H1 (cell line): Measurements from ENCODE around the gene IDUA. TPM values are rescaled to one million over a fixed set of nuclear protein-coding genes. Genes with fewer than 3 reads are reported as not detected.
A peak's percentile ranks its signal among the peaks of the same experiment; 100 is the strongest.

Source experiments
- CTCF ChIA-PET: fragments of 300-600 bp; sonication (Branson Sonifier 250); formaldehyde crosslinking; loops from one replicate; lab custom pipeline; 2021; ENCODE audit not compliant: partially characterized antibody; lab: Charles Lee
- POLR2A ChIA-PET: fragments of 300-600 bp; sonication (Branson Sonifier 250); formaldehyde crosslinking; loops from one replicate; lab custom pipeline; 2021; ENCODE audit warnings: inconsistent platforms; ENCODE audit not compliant: partially characterized antibody; lab: Charles Lee
- DNase-seq, 2 experiments: peaks; one replicate each; pipeline versions ENCODE4 v3.0.0 to v3.0.0-alpha.2; 2010 to 2022; ENCODE audit warnings: low spot score in 2 of 2, low read depth in 1 of 2, mixed read lengths in 1 of 2
- FAIRE-seq: peaks from 2 replicates; lab custom pipeline; 2011; peaks lifted over from hg19 to GRCh38; lab: Jason Lieb, UNC
- H2AFZ ChIP-seq: 2 replicates; pipeline ENCODE4 v1.8.1; 2012; ENCODE audit warnings: low read length, inconsistent platforms
- H2AK5ac ChIP-seq: 2 replicates; pipeline ENCODE4 v1.6.1; 2013; ENCODE audit warnings: low read depth, low read length
- H2BK120ac ChIP-seq: replicated peaks from 2 replicates; pipeline ENCODE3; 2013; ENCODE audit warnings: low read depth, low read length, inconsistent platforms
- H2BK12ac ChIP-seq: 2 replicates; pipeline ENCODE4 v1.6.1; 2013; ENCODE audit warnings: low read depth, low read length
- H2BK15ac ChIP-seq: 2 replicates; pipeline ENCODE4 v1.6.1; 2013; ENCODE audit warnings: low read length
- H2BK20ac ChIP-seq: 2 replicates; pipeline ENCODE4 v1.6.1; 2013; ENCODE audit warnings: low read length
- H2BK5ac ChIP-seq: 2 replicates; pipeline ENCODE4 v1.6.1; 2013; ENCODE audit warnings: low read depth, low read length
- H3K14ac ChIP-seq: 2 replicates; pipeline ENCODE4 v1.6.1; 2013; ENCODE audit warnings: inconsistent platforms; ENCODE audit not compliant: insufficient read length
- H3K18ac ChIP-seq: 2 replicates; pipeline ENCODE4 v1.6.1; 2013; ENCODE audit warnings: low read length; ENCODE audit errors: extremely low read depth
- H3K23ac ChIP-seq: 2 replicates; pipeline ENCODE4 v1.6.1; 2013; ENCODE audit warnings: inconsistent platforms; ENCODE audit not compliant: insufficient read length
- H3K23me2 ChIP-seq: 2 replicates; pipeline ENCODE4 v1.6.1; 2013; ENCODE audit warnings: low read depth, low read length
- H3K27ac ChIP-seq: 2 replicates; pipeline ENCODE4 v1.6.1; 2011; ENCODE audit warnings: low read depth, low read length, inconsistent platforms
- H3K27me3 ChIP-seq, 4 experiments: replicated peaks in 1 of 4; 1 replicate in 1 of 4; 2 replicates in 3 of 4; pipeline versions ENCODE4 v1.6.1 to v1.8.1; 2011 to 2013; ENCODE audit warnings: low read length in 3 of 4, mild to moderate bottlenecking in 3 of 4, inconsistent platforms in 2 of 4, mixed read lengths in 2 of 4, moderate library complexity in 1 of 4; ENCODE audit not compliant: control insufficient read depth in 3 of 4, insufficient read depth in 3 of 4; ENCODE audit errors: extremely low read depth in 1 of 4
- H3K36me3 ChIP-seq, 4 experiments: 2 replicates each; pipeline versions ENCODE4 v1.6.1 to v1.8.1; 2011 to 2013; ENCODE audit warnings: mild to moderate bottlenecking in 4 of 4, low read length in 3 of 4, moderate library complexity in 2 of 4, control low read depth in 1 of 4, inconsistent platforms in 1 of 4; ENCODE audit not compliant: insufficient read depth in 4 of 4, control insufficient read depth in 2 of 4
- H3K4ac ChIP-seq: replicated peaks from 2 replicates; pipeline ENCODE3; 2013; ENCODE audit warnings: low read length, low read depth, mixed read lengths, inconsistent platforms; ENCODE audit not compliant: insufficient read length
- H3K4me1 ChIP-seq, 4 experiments: replicated peaks in 1 of 4; 1 replicate in 1 of 4; 2 replicates in 3 of 4; pipeline versions ENCODE4 v1.6.1 to v1.8.1; 2011 to 2013; ENCODE audit warnings: low read length in 3 of 4, inconsistent platforms in 2 of 4, mixed read lengths in 1 of 4; ENCODE audit not compliant: insufficient read depth in 4 of 4, control insufficient read depth in 3 of 4
- H3K4me2 ChIP-seq, 2 experiments: 2 replicates each; pipeline versions ENCODE4 v1.6.1 to v1.8.1; 2011 to 2013; ENCODE audit warnings: low read depth in 2 of 2, low read length in 2 of 2, control low read depth in 1 of 2, inconsistent platforms in 1 of 2, mild to moderate bottlenecking in 1 of 2; ENCODE audit not compliant: insufficient read depth in 1 of 2
- H3K4me3 ChIP-seq, 4 experiments: fragments of 200-600, 300-600 bp in 1 of 4; sonication (generic), shearing (Covaris generic), sonication (Bioruptor Twin) in 1 of 4; 2 replicates each; pipeline versions ENCODE4 v1.5.1 to v1.8.1; 2011 to 2016; ENCODE audit warnings: low read length in 4 of 4, low read depth in 3 of 4, control low read depth in 2 of 4, inconsistent platforms in 2 of 4, mild to moderate bottlenecking in 2 of 4, mixed read lengths in 1 of 4, moderate library complexity in 1 of 4; ENCODE audit not compliant: insufficient read depth in 2 of 4; ENCODE audit errors: extremely low read depth in 1 of 4
- H3K56ac ChIP-seq: replicated peaks from 2 replicates; pipeline ENCODE3; 2013; ENCODE audit warnings: low read depth, mild to moderate bottlenecking, mixed read lengths, low read length, inconsistent platforms; ENCODE audit not compliant: insufficient read length
- H3K79me1 ChIP-seq: 2 replicates; pipeline ENCODE4 v1.6.1; 2013; ENCODE audit warnings: low read depth, low read length, control low read depth
- H3K79me2 ChIP-seq, 2 experiments: 2 replicates each; pipeline versions ENCODE4 v1.6.1 to v1.8.1; 2012 to 2013; ENCODE audit warnings: low read length in 2 of 2, mild to moderate bottlenecking in 2 of 2, inconsistent platforms in 1 of 2; ENCODE audit not compliant: insufficient read depth in 2 of 2, control insufficient read depth in 1 of 2
- H3K9ac ChIP-seq, 4 experiments: replicated peaks in 1 of 4; 1 replicate in 1 of 4; 2 replicates in 3 of 4; pipeline versions ENCODE4 v1.6.1 to v1.8.1; 2011 to 2013; ENCODE audit warnings: low read depth in 3 of 4, low read length in 3 of 4, control low read depth in 2 of 4, mild to moderate bottlenecking in 2 of 4, moderate library complexity in 2 of 4, inconsistent platforms in 1 of 4; ENCODE audit errors: extremely low read depth in 1 of 4
- H3K9me3 ChIP-seq, 2 experiments: 2 replicates each; pipeline versions ENCODE4 v1.6.1 to v1.8.1; 2012 to 2013; ENCODE audit warnings: mild to moderate bottlenecking in 2 of 2, moderate library complexity in 2 of 2, control low read depth in 1 of 2, inconsistent platforms in 1 of 2, low read depth in 1 of 2, low read length in 1 of 2, mixed read lengths in 1 of 2; ENCODE audit not compliant: insufficient read depth in 2 of 2
- H4K20me1 ChIP-seq, 2 experiments: replicated peaks in 1 of 2; 2 replicates each; pipeline versions ENCODE3 to v1.8.1; 2011 to 2013; ENCODE audit warnings: inconsistent platforms in 2 of 2, low read length in 2 of 2, mild to moderate bottlenecking in 1 of 2; ENCODE audit not compliant: insufficient read depth in 2 of 2, control insufficient read depth in 1 of 2
- H4K5ac ChIP-seq: 2 replicates; pipeline ENCODE4 v1.6.1; 2013; ENCODE audit warnings: low read length, low read depth, mixed read lengths, inconsistent platforms; ENCODE audit not compliant: insufficient read length
- H4K8ac ChIP-seq: 2 replicates; pipeline ENCODE4 v1.8.0; 2013; ENCODE audit warnings: mild to moderate bottlenecking, moderate library complexity, low read length, inconsistent platforms; ENCODE audit not compliant: insufficient read depth; ENCODE audit errors: extremely low read depth
- H4K91ac ChIP-seq: replicated peaks from 2 replicates; pipeline ENCODE3; 2013; ENCODE audit warnings: low read length, mixed read lengths, inconsistent platforms; ENCODE audit not compliant: insufficient read length
- KDM5A ChIP-seq: fragments of 200-600 bp; IDR thresholded peaks from 2 replicates; pipeline ENCODE4 v1.7.1; 2012; ENCODE audit warnings: mild to moderate bottlenecking, low read length, inconsistent platforms, mixed read lengths
- WGBS, 2 experiments: shearing (Covaris generic) in 1 of 2; methylation state at CpG; one replicate each; pipeline versions ENCODE4 v1.1.6 to v1.1.7; 2013 to 2015; ENCODE audit warnings: low lambda C conversion rate in 2 of 2, mixed read lengths in 2 of 2, inconsistent platforms in 1 of 2, low coverage in 1 of 2, missing lambda C conversion rate in 1 of 2; ENCODE audit not compliant: insufficient replicate concordance in 2 of 2, insufficient coverage in 1 of 2, insufficient read length in 1 of 2; ENCODE audit errors: extremely low coverage in 1 of 2, missing lambda C conversion rate in 1 of 2; 5-methylcytosine and 5-hydroxymethylcytosine counted together
- polyA plus RNA-seq, 7 experiments: library from polyadenylated mRNA; depleted of rRNA in 3 of 7; stranded (reverse) in 5 of 7; unstranded in 2 of 7; fragments of >200 nt in 5 of 7; fragments of 200-250 nt in 2 of 7; gene quantifications; 1 replicate in 5 of 7; 2 replicates in 1 of 7; 4 replicates in 1 of 7; pipeline versions ENCODE4 v1.2.1 to v1.2.3, GENCODE V29; 2011 to 2013; ENCODE audit warnings: missing spikeins in 2 of 7, mixed read lengths in 2 of 7
- total RNA-seq: library from RNA; stranded (reverse); fragmentation: NEBNext Ultra II Directional; extraction: Animal tissue kit (Norgen Biotek cat#: 25700); gene quantifications from 2 replicates; pipeline ENCODE4 v1.2.1, GENCODE V29; 2021

IDUA gene
- total and polyA plus RNA-seq, 2 of the 8 experiments (the other 6 are each of a cell fraction or from before 2014, with no cell fraction given): 2.8 to 4.8 TPM

DNA sequence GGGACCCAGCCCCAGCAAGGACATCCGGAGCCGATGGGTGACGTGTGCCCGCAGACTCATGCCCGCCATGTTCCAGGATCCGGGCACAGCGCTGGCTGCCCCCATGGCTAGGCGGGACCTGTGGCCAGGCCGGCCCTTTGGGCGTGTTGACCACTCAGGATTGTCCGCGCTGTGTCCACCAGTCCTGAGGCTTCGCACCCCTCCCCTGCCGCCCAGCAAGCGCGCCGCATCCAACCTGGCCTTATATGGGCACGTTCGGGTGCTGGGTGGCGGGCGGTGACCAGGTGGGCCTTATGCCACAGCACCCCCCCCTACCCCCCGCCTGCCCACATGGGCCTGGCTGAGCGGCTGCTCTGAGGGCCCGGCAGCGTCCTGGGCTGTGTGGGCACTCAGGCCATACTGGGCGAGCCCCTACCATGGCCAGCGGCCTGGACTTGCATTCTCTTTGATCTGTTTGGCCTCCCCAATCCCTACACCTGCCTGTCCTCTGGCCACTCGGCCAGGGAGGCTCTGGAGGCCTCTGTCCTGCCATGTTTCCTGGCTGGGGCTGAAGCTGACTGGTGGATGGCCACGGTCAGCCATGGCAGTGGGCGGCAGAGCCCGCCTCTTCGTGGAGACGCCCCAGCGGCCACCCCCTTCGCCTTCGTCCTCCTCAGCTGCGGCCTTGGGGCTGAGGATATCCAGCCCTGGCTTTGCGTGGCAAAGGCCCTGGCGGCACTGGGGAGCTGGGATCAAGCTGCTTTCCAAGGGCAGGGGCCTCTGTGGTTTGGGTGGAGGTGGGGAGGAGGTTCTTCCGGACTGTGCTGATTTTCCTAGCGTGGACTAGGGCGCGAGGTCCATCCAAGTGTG, 26.6 kb downstream of the IDUA start:
- Histone ChIP-seq H3K56ac (no peak overlapping the region), H3K79me2 (no peaks in the 10 kb centered on the region), H3K79me1 (peaks cover 2% of the 10 kb centered on the region; the same call in 1 of the 2 replicates)
- TF ChIP-seq KDM5A: no peak

More for the DNA sequence above, 26.6 kb downstream of the IDUA start:
- Histone ChIP-seq H2BK20ac (no peak overlapping the region), H4K91ac (no peak overlapping the region), H2BK15ac (peak overlapping the region; percentile 81; the same call in 1 of the 2 replicates), H2BK120ac (no peak overlapping the region), H3K4ac (no peak overlapping the region), H3K4me3 (no peak overlapping the region), H3K9ac (no peak overlapping the region), H3K23ac (no peak overlapping the region), H3K9me3 (no peaks in the 10 kb centered on the region), H3K27me3 (peaks cover 18 to 30% (median 26%) of the 10 kb centered on the region in 4 experiments), H2AK5ac (no peak overlapping the region), H3K14ac (no peak overlapping the region), H3K27ac (no peak overlapping the region), H4K8ac (no peak overlapping the region; the same call in 1 of the 2 replicates), H3K18ac (no peak overlapping the region), H4K20me1 (peaks cover 3 to 24% of the 10 kb centered on the region in 2 experiments), H2AFZ (no peak overlapping the region), H2BK12ac (no peak overlapping the region), H4K5ac (no peak overlapping the region), H3K23me2 (peaks cover 18% of the 10 kb centered on the region; the same call in 1 of the 2 replicates), H3K4me2 (no peak overlapping the region), H3K4me1 (peaks cover 0 to 14% (median 10%) of the 10 kb centered on the region in 4 experiments; a peak in 6 of 7 replicates), H2BK5ac (no peak overlapping the region), H3K36me3 (no peaks in the 10 kb centered on the region)
- 97% methylated on average over 38 of the region's 43 CpGs; no CpG with 5 or more reads in 1 of the 2 experiments for WGBS, 2 experiments
- DNase-seq (no peak), FAIRE-seq (no peak)
- ChIA-PET CTCF (interaction anchor here (0.6 kb wide), 1 partner anchor 24 kb away, joined by 3 read pairs; no protein-coding TSS in a partner anchor), POLR2A (interaction anchor here (0.9 kb wide), 1 partner anchor 10 kb away, joined by 4 read pairs; no protein-coding TSS in a partner anchor)
